ENCODE data around the gene PRSS50.
"Not testable (repeated sequence)": the region's sequence is repeated elsewhere in the genome, so short reads cannot be mapped to it uniquely, and the experiment has no call there.

Gene PRSS50, protein sequence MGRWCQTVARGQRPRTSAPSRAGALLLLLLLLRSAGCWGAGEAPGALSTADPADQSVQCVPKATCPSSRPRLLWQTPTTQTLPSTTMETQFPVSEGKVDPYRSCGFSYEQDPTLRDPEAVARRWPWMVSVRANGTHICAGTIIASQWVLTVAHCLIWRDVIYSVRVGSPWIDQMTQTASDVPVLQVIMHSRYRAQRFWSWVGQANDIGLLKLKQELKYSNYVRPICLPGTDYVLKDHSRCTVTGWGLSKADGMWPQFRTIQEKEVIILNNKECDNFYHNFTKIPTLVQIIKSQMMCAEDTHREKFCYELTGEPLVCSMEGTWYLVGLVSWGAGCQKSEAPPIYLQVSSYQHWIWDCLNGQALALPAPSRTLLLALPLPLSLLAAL

DNA sequence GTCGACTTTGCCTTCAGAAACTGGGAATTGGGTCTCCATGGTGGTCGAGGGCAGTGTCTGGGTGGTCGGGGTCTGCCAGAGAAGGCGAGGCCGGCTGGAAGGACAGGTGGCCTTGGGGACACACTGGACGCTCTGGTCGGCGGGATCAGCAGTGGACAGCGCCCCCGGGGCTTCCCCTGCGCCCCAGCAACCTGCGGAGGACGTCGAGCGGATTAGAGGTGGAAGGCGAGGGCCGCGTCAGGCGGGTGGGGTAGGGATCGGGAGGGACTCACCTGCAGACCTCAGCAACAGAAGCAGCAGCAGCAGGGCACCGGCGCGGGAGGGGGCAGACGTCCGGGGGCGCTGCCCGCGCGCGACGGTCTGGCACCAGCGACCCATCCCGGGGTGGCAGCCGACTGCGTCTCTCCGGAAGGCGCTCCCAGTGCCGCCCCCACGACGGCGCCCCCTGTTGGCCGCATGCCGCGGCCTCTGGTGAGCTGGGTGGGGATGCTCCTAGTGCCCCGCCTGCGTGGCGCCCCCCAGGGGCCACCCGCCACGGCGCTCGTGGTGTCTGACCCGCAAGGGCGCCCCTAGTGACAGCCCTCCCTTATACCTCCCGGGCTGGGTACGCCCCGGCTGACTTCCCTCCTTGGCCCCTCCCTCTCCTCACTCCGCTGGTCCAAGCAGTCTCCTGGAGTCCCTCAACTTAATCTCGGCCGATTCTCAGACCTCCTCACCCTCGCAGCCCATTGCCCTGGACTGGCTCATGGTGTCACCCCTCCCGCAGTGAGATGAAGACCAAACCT lies at the start of gene PRSS50:
Gene PRSS50 (minus strand): TSS at position 423 of the 785 bp plus-strand sequence. CDS start 45 bp downstream, at position 378.
- DNase-seq (ENCODE audit: low read depth, low spot score) = no peak

DNA sequence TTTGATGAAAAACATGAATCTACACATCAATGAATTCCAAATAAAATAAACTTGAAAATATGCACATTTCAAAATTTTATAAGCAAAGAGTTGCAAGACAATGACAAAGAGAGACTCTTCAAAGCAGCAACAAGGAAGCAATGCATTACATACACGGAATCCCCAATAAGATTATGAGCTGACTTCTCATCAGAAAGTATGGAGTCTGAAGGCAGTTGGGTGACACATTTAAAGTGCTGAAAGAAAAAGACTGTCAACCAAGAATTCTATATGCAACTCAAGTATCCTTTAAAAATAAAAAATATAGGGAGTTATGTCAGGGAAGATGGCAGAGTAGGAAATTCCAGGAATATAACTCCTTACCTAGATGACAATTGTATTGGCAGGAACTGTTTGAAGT lies 46.5 kb upstream of the PRSS50 start:
- DNase-seq (ENCODE audit: low read depth, low spot score) = no peak

DNA sequence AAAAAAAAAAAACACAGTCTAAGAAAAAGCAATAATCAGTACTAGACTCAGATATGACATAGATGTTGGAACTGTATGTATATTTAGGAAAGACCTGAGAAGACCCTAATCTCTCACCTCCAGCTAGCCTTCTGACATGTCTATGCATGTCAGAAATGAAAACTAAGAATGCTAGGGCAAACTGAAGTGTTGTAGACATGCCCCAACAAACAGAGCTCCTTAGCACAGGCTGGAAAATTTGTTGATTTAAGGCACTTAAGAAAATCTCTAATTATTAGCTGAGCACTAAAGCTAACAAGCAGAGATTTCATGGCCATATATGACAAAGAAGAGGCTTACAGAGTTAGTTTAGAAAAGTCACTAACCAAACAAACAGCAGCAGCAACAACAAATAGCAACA lies 45.5 kb upstream of the PRSS50 start:
- no peak for DNase-seq (ENCODE audit: low read depth, low spot score)

DNA sequence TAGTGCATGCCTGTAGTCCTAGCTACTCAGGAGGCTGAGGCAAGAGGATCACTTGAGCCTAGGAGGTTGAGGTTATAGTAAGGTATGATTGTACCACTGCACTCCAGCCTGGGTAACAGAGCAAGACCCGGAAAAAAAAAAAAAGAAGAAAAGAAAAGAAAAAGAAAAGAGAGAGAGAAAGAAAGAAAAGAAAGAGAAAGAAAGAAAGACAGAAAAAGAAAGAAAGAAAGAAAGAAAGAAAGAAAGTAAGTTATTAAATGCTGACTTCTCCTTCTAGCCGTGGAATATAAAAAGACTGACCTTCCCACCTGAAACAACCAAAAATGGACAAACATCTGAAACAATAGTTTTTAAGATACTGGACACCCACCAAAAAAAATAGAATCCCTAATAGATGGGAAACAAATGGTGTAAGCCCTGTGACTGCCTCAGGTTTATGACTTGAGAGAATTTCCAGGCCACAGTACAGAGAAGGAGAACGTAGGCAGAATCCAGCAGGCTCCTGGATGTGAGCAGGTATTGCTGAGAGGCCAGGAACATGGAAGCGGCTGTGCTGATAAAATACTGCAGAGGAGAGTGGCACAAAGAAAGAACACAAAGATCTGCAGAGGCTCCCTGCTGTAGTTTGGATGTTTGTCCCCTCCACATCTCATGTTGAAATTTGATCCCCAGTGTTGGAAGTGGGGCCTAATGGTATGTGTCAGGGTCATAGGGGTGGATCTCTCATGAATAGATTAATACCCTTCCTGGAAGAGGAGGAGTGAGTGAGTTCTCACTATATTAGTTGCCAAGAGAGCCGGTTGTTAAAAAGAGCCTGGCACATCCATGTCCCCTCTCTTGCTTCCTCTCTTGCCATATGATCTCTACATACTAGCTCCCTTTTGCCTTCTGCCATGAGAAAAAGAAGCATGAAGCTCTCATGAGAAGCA lies 41.8 kb upstream of the PRSS50 start:
- DNase-seq (ENCODE audit: low read depth, low spot score) = no peak

DNA sequence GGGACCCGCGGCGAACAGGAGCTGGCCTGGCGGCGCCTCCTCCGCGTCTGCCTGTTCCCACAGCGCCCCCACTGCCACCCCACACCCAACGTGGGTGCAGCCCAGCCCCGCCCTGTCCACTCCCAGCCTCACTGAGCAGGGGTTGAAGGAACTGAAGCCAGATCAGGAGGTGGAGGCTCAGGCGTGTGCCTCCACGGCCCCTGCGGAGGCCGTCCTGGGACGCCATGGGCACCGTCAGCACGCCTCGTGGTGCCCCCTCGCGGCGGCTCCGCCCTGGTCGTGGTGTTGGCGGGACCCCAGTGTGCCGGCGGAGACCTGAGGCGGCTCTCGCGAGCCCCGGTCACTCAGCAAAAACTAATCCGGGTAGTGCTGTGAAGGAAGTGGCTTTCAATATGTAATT lies 39.0 kb upstream of the PRSS50 start:
- no peak for DNase-seq (ENCODE audit: low read depth, low spot score)

DNA sequence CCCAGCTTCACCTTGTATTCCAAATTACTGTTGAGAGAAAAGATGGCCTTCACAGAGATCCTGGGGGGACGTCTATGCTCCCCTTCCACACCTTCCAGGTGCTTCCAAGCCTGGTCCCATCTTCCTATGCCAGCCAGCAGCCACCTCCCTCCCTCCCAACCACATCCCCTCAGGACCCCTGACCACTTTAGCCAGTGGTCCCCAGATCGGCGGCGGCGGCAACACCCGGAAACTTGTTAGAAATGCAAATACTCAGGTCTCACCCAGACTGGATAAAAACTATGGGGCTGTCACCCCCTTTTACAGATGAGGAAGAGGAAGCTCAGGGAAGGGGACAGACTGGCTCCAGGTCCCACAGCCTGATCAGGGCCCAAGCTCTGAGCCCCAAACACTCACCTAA lies 38.0 kb upstream of the PRSS50 start:
- DNase-seq (ENCODE audit: low read depth, low spot score) = no peak

DNA sequence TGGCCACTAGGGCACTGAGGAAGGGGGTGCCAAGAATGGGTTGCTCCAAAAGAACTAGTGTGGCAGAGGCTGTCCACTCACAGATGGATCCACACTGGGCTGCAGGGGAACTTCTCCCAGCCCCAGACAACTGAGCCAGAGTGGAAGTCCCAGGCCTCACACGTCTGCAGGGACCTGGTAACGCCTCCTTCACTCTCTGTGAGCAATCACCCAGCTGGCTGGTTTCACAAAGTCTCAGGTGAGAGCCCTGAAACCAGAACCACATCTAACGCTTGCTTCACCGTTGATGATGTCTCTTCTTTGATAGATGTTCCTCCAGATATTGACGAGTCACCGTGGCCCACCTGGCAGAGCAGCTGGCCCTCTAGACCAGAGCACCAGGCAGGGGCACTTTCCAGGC lies 35.5 kb upstream of the PRSS50 start:
- not testable (repeated sequence) for DNase-seq (ENCODE audit: low read depth, low spot score)

DNA sequence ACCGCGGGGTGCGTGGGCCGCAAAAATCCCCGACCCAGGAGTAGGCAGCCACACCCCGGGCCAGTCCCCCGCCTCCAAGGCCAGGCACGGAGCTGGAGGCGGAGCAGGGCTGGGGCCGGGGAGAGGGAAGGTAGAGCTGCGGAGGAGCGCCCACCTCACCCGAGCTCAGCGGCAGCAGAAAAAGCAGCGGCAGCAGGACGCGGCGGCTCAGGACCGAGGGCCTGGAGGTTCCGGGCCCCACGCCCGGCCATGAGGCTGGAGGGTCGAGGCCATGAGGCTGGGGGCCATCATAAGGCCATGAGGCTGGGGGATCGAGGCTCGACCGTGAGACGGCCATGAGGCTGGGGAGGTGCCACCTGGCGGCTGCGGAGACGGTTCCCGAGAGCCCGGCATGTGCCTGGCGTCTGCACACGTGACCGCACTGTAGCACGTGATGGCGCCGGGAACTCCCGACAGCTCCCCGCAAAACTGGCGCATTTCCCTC lies 32.9 kb upstream of the PRSS50 start:
- DNase-seq (ENCODE audit: low read depth, low spot score) = no peak

DNA sequence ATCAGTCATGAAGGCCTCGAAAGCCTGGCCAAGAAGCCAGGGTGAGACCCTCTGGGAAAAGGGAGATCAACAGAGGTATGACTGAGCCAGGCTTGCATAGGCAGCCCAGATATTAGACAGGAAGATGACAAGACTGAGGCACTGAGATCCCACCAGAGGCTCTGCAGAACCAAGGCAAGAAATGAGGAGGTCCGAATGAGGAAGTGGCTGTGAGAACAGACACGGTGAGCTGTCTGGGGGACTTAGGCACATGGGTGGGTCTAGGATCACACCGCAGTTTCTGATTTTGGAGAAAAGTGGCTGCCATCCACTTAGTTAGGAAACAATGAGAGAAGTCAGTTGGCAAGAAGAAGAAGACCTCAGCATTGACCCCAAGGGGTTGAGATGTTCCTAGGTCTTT lies 31.5 kb upstream of the PRSS50 start:
- no peak for DNase-seq (ENCODE audit: low read depth, low spot score)

DNA sequence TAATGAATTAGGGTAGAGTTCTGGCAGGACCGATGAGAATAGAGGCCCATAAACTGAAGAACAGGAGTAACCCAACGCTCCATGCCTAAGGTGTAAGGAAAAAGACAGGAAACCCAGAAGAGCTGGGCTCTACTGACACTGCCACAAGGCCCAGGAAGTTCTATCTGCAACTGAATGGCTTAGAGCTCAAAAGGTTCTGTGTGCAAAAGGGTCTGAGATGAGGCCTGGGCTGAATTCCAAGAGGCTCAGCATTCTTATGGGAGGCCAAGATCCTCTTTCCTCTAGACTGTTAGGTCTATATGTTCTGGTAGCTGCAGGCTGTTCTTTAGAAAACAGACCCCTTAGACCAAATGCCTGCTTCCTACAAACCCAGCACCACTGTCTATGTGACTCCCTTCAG lies 30.5 kb upstream of the PRSS50 start:
- DNase-seq (ENCODE audit: low read depth, low spot score) = no peak

DNA sequence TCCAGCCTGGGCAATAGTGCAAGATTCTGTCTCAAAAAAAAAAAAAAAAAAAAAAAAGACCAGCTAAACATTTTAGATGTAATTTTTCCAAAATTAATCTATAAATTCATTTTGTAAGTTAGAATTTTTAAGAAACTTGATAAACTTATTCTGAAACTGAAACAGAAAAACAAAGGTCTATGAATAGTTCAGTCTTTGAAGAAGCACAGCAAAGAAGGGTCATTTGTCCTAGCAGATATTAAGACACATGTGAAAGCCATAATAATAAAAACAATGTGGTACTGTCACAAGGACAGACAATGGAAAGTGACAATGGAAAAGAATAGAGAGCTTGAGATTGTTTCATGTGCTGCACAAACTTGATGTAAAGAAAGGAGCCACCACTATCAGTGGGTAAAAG lies 29.0 kb upstream of the PRSS50 start:
- no peak for DNase-seq (ENCODE audit: low read depth, low spot score)

DNA sequence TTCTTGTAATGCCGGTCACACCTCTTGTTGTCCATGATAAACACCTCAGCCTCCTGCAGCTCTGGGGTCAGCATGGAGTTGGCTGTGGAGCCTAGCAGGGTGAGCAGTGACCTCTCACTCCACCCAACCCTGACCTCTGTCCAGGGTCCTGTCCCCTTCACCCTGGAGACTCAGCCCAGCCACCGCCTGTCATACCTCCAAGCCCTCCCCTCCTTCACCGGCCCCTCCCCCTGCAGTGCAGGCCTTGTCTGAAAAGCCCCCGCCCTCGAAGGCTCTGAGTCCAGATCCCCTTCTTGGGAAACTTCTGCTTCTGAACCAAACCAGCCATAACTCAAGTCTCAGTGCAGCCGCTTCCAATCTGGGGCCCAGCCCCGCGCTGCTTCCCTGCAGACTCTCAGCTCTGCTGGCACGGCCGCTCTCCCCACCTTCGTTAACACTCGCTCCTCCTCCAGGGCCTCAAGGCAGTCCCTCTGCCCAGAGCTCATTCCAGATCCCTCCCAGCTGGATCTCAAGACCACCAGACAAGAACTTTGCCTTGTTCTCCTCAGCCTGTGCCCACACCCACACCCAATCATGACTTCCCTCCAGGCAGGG lies 25.4 kb upstream of the PRSS50 start:
- no peak for DNase-seq (ENCODE audit: low read depth, low spot score)

DNA sequence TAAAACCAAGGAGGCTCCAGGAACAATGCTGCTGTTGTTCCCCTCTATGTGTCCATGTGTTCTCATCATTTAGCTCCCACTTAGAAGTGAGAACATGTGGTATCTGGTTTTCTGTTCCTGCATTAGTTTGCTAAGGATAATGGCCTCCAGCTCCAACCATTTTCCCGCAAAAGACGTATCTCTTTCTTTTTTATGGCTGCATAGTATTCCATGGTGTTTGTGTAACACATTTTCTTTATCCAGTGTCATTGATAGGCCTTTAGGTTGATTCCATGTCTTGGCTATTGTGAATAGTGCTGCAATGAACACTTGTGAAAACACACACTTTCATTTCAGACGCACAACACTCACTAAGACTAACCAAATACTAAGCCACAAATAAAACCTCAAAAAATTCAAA lies 21.9 kb upstream of the PRSS50 start:
- DNase-seq (ENCODE audit: low read depth, low spot score) = not testable (repeated sequence)

DNA sequence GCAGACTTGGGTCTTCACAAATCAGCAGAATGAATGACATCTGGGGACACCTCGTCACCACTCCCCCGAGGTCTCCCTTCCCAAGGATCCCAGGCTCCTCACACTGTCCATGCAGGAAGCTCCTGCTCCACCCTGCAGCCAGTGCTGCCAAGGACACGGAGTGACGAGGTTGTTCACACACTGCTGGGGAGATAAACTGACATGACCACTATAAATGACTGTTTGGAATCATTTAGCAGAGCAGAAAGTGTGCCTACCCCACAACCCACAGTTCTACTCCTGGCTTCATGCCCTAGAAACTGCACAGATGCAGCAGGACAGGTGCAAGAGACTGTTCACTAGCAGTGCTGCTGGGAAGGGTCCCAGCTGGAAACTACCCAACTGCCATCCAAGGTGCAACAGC lies 19.7 kb upstream of the PRSS50 start:
- DNase-seq (ENCODE audit: low read depth, low spot score) = no peak

DNA sequence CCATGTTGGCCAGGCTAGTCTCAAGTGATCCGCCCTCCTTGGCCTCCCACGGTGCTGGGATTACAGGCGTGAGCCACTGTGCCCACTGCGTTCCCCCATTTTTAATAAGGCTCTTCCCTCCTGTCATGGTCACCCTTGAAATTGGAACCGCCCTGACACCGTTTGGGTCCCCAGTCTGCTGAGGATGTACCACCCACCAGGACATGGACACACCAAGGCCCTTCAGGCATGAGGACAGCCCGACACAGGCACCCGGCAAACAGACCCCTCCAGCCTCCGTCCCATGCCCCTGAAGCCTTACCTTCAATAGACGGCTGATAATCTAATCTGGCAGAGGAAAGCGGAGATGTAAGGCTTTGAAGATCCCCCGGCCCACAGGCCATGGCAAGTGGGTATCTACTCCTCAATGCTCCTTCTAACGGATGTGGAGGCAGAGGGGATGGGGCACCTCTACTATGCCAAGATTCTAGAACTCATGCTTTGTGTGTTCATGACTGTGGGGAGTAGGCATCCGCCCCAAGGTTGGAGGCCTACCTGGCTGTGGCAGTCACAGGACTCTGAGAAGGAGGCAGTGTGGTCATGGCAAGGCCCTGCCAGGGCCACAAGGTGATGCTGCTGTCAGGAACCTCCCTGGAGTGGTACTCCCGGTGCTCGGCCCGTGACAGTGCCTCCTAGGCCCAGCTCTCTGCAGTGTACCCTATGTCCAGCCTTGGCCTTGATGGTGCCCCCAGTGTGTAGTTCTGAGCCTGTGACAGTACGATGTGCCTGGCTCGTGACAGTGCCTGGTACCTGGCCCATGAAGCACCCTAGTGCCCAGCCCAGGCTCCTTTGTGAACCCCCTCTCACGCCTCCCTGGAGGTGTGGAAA lies 18.6 kb upstream of the PRSS50 start:
- no peak for DNase-seq (ENCODE audit: low read depth, low spot score)

DNA sequence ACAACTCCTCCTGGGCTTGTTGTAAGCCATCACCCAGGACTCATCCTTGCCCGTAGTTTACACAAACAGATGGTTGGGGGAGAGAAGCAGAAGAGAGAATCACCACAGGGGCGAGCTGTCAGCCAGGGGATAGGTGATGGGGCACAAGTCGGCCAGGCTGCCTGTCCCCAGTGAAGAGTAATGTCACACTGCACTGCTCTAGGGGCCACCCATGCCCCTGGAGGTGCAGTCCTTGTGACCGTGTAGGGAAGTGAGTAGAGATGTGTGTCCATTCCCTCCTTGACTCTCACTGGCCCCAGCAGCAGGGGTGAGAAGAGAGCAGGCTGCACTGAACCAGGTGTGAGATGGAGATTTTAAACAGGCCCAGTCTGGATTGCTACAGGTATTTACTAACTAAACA lies 17.1 kb upstream of the PRSS50 start:
- no peak for DNase-seq (ENCODE audit: low read depth, low spot score)

DNA sequence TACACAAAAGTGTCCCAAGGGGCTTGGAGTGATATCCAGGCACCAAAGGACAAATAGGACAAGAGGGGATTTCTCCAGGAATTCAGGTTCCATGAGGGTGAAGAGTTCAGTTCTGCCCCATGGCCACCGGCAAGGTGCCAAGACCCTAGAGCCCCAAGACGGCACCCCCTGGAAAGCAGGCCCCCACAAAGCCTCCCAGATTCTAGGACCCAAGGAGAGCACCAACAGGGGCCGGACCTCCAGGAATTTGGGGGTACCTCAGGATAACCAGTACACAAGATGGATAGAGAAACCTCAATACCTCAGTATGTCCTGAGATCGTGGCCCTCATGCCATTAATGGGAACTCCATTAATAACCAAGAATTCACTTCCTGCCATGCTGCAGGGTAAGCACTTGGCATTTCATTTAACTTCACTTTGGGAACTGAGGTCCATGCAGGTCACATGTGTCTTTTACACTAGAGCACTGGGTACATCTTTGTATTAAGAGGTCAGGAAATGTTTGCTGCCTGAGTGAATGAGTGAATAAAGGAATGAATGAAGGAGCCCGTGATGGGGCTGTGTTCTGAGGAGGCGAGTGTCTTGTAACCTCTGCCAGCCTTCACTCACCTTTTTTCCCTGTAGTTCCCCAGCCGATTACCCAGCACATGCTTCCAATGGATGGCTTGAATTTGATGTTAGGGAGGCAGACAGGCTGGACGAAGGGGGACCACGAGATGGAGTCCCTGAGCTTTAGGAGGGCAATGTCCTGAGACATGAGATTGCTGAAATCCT lies 15.5 kb upstream of the PRSS50 start:
- DNase-seq (ENCODE audit: low read depth, low spot score) = no peak

DNA sequence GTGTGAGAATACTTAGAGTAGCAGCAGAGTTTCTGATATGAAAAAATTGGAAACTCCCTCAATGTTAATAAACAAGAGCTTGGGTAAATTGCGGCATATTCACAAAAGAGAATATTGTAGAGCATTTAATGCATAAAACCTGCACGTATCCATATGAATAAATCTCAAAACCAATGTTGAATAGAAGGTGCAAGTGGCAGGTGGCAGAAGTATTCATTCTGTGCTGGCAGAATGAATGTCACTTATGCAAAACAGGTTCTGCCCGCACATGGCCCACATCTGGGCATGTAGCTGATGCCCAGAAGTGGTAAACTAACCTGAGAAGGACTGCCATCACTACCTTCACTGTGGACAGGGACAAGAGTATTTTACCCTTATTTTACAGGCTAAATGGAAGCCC lies 14.1 kb upstream of the PRSS50 start:
- no peak for DNase-seq (ENCODE audit: low read depth, low spot score)

DNA sequence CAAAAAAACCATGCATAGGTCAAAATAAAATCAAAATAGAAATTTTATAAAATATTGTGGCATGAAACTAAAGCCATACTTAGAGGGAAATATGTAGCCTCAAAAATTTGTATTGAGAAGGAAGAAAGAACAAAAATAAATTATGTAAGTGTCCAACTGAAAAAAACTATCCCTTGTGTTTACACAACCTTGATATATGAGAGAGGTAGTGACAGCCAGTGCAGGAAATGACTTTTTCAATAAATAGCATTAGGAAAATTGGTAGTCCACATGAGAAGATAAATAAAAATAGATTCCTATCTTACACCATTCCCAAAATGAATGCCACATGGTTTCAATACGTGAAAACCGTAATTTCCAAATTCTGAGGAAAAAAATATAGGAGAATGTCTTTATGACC lies 13.2 kb upstream of the PRSS50 start:
- DNase-seq (ENCODE audit: low read depth, low spot score) = no peak

DNA sequence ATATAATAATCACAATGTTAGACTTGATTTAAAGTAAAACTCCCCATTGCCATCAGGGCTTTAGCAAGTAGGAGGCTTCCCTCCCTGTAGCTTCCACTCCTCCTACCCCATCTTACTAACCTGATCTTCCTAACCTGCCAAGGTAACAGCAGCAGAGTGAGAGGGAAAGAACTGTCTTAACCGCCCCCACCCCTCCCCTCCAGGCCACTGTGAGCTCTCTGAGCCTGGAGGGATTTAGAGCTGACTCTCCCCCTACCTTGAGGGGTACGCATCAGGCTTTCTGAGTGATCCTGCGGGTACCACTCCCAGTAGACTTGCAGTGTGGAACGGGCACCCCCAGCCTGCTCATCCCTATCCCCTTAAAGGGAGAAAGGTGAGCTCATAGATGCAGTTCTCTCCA lies 11.4 kb upstream of the PRSS50 start:
- DNase-seq (ENCODE audit: low read depth, low spot score) = no peak

Data from iPS DF 19.7 (cell line).